ENCODE measurements around the gene ZNF487.
"Not testable (repeated sequence)": the region's sequence is repeated elsewhere in the genome, so short reads cannot be mapped to it uniquely, and the experiment has no call there.

ZNF487 gene

GRCh38 chr10:43407148-43407575 lies 29.7 kb upstream of the ZNF487 start:
- DNase-seq: no peak

- DNase-seq: peak; percentile 30
These were observed 29.2 kb upstream of the ZNF487 start for GRCh38 chr10:43407576-43408330.

- DNase-seq: no peak
These were observed 28.6 kb upstream of the ZNF487 start for GRCh38 chr10:43408331-43408709.

GRCh38 chr10:43408710-43409384 lies 28.1 kb upstream of the ZNF487 start, which contains the start of gene HNRNPF:
TSS of gene HNRNPF (minus strand) at chr10:43409186. CDS start at chr10:43387884, 21,302 bp downstream.
- peak; percentile 89 for DNase-seq

GRCh38 chr10:43409385-43410109 lies 27.4 kb upstream of the ZNF487 start:
- peak; percentile 29 for DNase-seq

GRCh38 chr10:43410345-43410744 lies 26.6 kb upstream of the ZNF487 start:
- DNase-seq: no peak

GRCh38 chr10:43411536-43411935 lies 25.4 kb upstream of the ZNF487 start:
- no peak for DNase-seq

- no peak for DNase-seq
These were observed 21.4 kb upstream of the ZNF487 start for GRCh38 chr10:43415544-43415943.

GRCh38 chr10:43417950-43418768 lies 18.8 kb upstream of the ZNF487 start:
- no peak for DNase-seq

GRCh38 chr10:43419997-43420368 lies 16.9 kb upstream of the ZNF487 start:
- no peak for DNase-seq

GRCh38 chr10:43420369-43421200 lies 16.3 kb upstream of the ZNF487 start:
- DNase-seq: peak; percentile 26

GRCh38 chr10:43421201-43421507 lies 15.8 kb upstream of the ZNF487 start:
- no peak for DNase-seq

- no peak for DNase-seq
These were observed 15.4 kb upstream of the ZNF487 start for GRCh38 chr10:43421519-43421918.

- not testable (repeated sequence) for DNase-seq
These were observed 15.0 kb upstream of the ZNF487 start for GRCh38 chr10:43421944-43422343.

GRCh38 chr10:43424416-43424815 lies 12.5 kb upstream of the ZNF487 start:
- DNase-seq: no peak

- DNase-seq: not testable (repeated sequence)
These were observed 10.4 kb upstream of the ZNF487 start for GRCh38 chr10:43426476-43426875.

- DNase-seq: no peak
These were observed 9.6 kb upstream of the ZNF487 start for GRCh38 chr10:43427166-43427825.

GRCh38 chr10:43430926-43431663 lies 5.8 kb upstream of the ZNF487 start:
- DNase-seq: no peak

- no peak for DNase-seq
These were observed 395 bp downstream of the ZNF487 start for GRCh38 chr10:43437141-43437870.
